Measurements from ENCODE around the gene MZF1.

The MZF1 gene

DNA sequence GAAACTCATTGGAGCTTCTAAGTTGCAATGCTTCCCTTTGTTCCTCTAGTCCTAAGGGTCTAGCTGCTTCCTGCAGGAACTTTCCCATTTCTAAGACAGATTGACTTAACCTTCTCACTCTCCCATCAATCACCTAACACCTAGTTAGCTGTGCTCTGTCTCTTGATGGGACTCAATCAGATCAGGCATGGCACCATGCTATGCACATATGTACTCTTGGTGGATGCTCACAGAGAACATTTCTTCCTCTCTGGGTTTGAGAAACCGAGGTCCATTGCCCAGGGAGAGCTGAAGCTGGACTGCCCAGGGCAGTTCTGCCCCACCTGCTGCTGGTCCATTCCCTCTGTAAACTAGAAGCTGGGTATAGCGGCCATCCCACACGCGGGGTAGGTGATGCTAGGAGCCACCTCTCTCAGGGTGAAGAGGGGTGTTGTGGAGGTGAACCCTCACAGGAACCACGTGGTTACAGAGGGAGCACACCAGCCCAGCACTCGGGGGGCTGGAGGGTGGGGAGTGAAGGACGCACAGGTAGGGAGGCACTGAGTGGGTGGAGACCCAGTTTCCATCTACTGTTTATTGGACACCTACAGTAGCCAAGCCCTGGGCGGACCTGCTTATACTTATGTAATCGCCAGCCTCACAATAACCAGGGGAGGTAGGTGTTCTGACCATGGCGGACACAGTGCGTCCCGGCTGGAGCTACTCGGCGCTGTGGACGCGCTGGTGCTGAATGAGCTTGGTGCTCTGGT lies 11.6 kb downstream of the MZF1 start (continued):
- TF ChIP-seq, protein P1, sequence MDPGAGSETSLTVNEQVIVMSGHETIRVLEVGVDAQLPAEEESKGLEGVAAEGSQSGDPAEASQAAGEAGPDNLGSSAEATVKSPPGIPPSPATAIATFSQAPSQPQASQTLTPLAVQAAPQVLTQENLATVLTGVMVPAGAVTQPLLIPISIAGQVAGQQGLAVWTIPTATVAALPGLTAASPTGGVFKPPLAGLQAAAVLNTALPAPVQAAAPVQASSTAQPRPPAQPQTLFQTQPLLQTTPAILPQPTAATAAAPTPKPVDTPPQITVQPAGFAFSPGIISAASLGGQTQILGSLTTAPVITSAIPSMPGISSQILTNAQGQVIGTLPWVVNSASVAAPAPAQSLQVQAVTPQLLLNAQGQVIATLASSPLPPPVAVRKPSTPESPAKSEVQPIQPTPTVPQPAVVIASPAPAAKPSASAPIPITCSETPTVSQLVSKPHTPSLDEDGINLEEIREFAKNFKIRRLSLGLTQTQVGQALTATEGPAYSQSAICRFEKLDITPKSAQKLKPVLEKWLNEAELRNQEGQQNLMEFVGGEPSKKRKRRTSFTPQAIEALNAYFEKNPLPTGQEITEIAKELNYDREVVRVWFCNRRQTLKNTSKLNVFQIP (CRISPR knock-in tag; IDR thresholded peaks at IDR 0.05; ENCODE audit: borderline replicate concordance, low read depth) = no peak
- no peak for TF ChIP-seq BACH2 (CRISPR knock-in tag; IDR thresholded peaks at IDR 0.05; ENCODE audit: borderline replicate concordance)
- TF ChIP-seq PPARA (CRISPR knock-in tag; IDR thresholded peaks at IDR 0.05; ENCODE audit: borderline replicate concordance) = no peak
- TF ChIP-seq TCF4 (CRISPR knock-in tag; IDR thresholded peaks at IDR 0.05; ENCODE audit: borderline replicate concordance) = no peak

DNA sequence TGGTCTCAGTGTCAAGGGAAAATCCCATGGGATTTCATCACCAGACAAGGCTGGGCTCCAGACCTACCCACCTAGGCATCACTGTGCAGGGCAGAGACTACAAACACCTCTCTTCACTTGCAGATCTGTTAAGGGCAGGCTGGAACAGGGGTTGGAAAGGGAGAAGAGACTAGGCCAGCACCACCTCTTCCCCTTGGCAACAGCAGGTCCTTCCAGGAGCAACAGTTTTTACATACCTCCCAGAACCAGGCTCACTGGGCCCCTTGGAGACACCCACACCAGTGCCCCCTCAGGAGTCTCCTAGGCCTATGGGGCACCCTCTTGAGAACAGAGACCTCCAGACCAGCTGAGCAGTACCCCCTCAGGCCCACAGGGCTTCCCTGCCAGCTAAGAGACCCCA lies 12.2 kb downstream of the MZF1 start:
- TF ChIP-seq ZNF8 (CRISPR knock-in tag; IDR thresholded peaks at IDR 0.05) (no peak), BACH2 (CRISPR knock-in tag; IDR thresholded peaks at IDR 0.05; ENCODE audit: borderline replicate concordance) (no peak), ZNF70 (CRISPR knock-in tag; IDR thresholded peaks at IDR 0.05) (no peak), CREB5 (CRISPR knock-in tag; IDR thresholded peaks at IDR 0.05; ENCODE audit: low read depth) (no peak), ZC3H10 (CRISPR knock-in tag; IDR thresholded peaks at IDR 0.05) (no peak), RARB (CRISPR knock-in tag; IDR thresholded peaks at IDR 0.05) (no peak), ZFP30 (CRISPR knock-in tag; IDR thresholded peaks at IDR 0.05) (no peak), TSHZ2 (CRISPR knock-in tag; IDR thresholded peaks at IDR 0.05) (no peak), ZNF565 (CRISPR knock-in tag; conservative IDR thresholded peaks at IDR 0.05; ENCODE audit: low read depth) (no peak), PPARA (CRISPR knock-in tag; IDR thresholded peaks at IDR 0.05; ENCODE audit: borderline replicate concordance) (no peak), ZFP3 (CRISPR knock-in tag; IDR thresholded peaks at IDR 0.05) (no peak)
- TF ChIP-seq, protein P2, sequence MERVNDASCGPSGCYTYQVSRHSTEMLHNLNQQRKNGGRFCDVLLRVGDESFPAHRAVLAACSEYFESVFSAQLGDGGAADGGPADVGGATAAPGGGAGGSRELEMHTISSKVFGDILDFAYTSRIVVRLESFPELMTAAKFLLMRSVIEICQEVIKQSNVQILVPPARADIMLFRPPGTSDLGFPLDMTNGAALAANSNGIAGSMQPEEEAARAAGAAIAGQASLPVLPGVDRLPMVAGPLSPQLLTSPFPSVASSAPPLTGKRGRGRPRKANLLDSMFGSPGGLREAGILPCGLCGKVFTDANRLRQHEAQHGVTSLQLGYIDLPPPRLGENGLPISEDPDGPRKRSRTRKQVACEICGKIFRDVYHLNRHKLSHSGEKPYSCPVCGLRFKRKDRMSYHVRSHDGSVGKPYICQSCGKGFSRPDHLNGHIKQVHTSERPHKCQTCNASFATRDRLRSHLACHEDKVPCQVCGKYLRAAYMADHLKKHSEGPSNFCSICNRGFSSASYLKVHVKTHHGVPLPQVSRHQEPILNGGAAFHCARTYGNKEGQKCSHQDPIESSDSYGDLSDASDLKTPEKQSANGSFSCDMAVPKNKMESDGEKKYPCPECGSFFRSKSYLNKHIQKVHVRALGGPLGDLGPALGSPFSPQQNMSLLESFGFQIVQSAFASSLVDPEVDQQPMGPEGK (CRISPR knock-in tag; IDR thresholded peaks at IDR 0.05; ENCODE audit: borderline replicate concordance) = no peak
- TF ChIP-seq, protein P1 (CRISPR knock-in tag; IDR thresholded peaks at IDR 0.05; ENCODE audit: borderline replicate concordance, low read depth) = no peak
- no peak for ATAC-seq

DNA sequence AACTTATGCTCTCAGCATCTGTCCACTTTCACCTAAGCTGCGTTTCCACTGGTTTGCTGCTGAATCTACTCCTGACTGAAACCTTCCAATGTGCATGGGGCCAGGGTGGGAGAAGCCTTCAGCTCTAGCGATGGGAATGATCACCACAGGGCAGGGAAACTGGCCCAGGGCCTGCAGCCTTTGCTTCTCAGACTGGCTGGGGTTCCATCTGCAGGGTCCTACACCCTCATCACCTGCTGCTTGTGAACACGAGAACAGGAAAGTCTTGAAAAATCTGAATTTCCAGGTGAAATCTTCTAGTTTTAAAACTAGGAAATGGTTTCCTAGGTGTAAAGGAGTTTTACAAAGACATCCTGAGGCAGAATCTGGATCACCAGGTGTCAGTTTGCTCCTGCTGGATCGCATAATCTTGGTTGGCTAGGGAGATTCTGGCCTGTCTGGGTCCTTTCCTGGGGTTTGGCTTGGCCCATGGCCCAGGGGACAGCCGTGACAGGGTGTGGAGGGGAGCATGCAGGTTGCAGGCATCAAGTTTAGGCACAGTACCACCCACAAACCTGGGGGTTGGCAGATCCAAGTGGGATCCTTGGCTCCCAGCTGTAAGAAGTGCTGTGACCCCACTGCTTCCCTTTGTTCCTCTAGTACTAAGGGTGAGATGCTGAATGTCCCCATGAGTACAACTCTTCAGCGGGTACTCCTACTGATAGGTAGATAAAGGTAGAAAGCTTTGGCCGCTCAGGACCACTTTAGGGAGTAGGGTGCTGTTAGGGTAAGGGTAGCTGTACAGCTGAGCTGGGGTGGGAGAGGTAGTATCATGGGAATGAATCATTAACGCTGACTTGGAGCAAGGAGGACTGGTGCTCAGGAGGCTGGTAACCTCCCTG lies 12.9 kb downstream of the MZF1 start:
- ATAC-seq = no peak
- TF ChIP-seq ZNF70 (CRISPR knock-in tag; IDR thresholded peaks at IDR 0.05) (no peak), TOX (CRISPR knock-in tag; IDR thresholded peaks at IDR 0.05; ENCODE audit: borderline replicate concordance) (no peak), ZC3H10 (CRISPR knock-in tag; IDR thresholded peaks at IDR 0.05) (no peak), BACH2 (CRISPR knock-in tag; IDR thresholded peaks at IDR 0.05; ENCODE audit: borderline replicate concordance) (no peak), OSR1 (CRISPR knock-in tag; IDR thresholded peaks at IDR 0.05) (no peak), GLIS3 (CRISPR knock-in tag; IDR thresholded peaks at IDR 0.05) (no peak), TCF4 (CRISPR knock-in tag; IDR thresholded peaks at IDR 0.05; ENCODE audit: borderline replicate concordance) (no peak), SNAI2 (CRISPR knock-in tag; IDR thresholded peaks at IDR 0.05) (no peak), RARB (CRISPR knock-in tag; IDR thresholded peaks at IDR 0.05) (no peak), CREB5 (CRISPR knock-in tag; IDR thresholded peaks at IDR 0.05; ENCODE audit: low read depth) (no peak)
- TF ChIP-seq, protein P2 (CRISPR knock-in tag; IDR thresholded peaks at IDR 0.05; ENCODE audit: borderline replicate concordance) = no peak

Measured in SK-N-SH treated with all-trans-retinoic acid at 6 μM for 48 hours (cell line).